Measurements from ENCODE around the gene TGFB1.

Gene TGFB1

DNA sequence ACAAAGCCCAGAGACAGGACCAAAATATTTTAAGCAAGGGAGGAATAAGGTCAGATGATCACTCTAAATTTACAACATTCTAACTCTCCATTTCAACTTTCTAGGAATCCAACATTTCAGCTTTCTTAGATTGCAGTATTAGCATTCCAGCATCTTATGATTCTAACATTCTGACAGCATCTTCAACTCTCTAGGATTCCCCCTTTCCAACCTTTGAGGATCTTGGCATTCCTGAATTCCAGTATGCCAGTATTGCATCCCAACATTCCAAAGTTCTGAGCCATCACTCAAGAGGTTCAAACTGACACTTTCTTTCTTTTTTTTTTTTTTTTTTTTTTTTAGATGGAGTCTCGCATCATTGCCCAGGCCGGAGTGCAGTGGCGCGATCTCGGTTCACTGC is 13.8 kb downstream of the TGFB1 start:
- DNase-seq: no peak

DNA sequence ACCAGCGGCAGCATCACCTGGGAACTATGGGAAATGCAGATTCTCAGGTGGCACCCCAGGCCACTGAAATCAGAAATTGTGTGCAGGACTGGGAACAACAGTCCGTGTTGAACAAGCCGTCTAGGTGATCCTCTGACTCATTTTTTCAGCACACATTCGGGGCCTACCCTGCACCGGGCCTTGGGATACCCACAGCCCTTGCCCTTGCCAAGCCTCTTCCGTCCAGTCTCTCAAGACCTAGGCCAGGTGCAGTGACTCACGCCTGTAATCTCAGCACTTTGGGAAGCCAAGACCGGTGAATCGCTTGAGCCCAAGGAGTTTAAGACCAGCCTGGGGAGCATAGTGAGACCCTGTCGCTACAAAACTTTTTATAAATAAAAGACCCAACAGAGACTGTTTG is 18.3 kb downstream of the TGFB1 start:
- DNase-seq: no peak

DNA sequence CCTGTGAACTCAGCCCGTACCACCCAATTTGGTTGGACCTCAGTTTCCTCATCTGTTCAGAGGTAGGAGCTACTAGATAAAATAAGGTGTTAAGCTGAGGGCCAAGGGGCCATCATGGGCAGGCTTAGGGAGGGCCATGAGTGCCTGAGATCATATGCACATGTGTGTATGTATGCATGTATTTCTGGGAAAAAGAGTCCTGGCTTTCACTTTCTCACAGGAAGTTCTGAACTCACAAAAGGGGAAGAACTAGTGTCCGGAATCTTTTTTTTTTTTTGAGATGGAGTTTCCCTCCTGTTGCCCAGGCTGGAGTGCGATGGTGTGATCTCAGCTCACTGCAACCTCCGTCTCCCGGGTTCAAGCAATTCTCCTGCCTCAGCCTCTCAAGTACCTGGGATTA is 18.9 kb downstream of the TGFB1 start:
- DNase-seq: no peak

DNA sequence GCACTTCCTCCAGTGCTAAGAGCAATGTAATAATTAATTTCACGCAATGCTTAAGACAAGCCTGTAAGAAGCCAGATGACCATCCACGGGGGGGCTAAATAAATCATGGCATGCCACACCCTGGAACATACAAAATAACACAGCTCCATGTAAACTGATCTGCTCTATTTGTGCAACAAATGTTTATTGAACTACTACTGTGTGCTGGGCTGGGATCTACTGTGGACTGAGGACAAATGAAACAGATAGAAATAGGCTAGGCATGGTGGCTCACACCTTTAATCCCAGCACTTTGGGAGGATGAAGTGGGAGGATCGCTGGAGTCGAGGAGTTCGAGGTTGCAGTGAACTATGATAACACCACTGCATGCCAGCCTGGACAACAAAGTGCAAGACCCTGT is 21.3 kb downstream of the TGFB1 start:
- no peak for DNase-seq

DNA sequence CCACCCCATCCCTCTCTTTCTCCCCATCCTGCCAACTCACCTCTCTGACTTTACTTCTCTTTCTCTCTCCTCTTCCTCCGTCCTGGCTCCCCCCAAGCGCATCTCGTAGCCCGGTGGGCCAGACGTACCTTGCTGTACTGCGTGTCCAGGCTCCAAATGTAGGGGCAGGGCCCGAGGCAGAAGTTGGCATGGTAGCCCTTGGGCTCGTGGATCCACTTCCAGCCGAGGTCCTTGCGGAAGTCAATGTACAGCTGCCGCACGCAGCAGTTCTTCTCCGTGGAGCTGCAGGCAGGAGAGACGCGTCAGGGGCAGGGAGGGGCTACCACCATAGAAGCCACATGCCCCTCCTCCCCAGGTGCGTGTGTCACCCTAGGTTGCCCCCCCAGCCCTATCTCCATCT is 21.7 kb downstream of the TGFB1 start:
- no peak for DNase-seq

DNA sequence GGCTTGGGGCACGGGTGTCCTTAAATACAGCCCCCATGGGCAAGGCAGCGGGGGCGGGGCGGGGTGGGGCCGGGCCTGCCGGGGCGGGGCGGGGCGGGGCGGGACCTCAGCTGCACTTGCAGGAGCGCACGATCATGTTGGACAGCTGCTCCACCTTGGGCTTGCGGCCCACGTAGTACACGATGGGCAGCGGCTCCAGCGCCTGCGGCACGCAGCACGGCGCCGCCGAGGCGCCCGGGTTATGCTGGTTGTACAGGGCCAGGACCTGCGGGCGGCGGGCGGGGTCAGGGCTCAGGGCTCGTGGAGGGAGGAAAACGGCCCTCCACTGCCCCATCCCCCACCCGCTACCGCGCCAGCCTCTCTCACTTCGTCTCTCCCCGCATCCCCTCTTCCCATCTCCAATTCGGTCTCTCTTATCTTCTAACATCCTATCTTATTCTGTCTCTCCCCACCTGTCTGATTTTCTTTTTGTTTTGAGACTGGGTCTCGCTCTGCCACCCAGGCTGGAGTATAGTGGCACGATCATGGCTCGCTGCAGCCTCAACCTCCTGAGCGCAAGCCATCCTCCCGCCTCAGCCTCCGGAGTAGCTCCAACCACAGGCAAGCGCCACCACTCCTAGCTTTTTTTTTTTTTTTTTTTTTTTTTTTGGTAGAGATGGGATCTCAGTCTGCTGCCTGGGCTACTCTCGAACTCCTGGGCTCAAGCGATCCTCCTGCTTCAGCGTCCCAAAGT is 22.6 kb downstream of the TGFB1 start:
- peak; percentile 17 for DNase-seq

DNA sequence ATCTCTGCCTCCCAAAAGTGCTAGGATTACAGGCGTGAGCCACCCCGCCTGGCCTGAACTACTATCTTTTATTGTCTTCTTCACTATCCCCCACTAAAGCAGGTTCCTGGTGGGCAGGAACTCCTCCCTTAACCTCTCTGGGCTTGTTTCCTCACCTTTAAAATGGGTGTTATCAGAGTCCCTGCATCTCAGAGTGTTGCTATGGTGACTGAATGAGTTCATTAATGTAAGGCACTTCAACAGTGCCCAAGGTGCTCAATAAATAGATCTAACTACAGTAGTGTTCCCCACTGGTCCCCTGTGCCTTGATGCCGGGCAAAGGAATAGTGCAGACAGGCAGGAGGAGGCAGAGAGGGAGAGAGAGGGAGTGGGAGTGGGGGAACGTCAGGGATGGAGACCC is 23.2 kb downstream of the TGFB1 start:
- DNase-seq: no peak

DNA sequence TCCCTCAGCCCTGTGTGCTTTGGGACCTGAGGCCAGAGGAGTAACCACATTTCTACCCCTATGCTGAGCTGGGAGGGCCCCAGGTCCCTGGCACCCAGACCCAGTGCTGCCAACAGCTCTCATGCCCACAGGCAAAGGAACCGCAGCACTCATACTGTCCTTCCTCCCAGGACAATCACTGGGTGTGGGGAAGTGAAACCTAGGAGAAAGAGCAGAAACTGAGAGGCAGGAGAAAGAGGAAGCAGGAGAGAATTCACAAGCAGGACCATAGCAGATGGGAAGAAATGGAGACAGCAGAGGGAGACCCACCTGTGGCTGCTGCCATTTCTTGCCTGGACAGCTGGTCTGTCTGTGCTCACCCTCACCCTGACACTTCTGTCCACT is 24.9 kb downstream of the TGFB1 start:
- DNase-seq: no peak

DNA sequence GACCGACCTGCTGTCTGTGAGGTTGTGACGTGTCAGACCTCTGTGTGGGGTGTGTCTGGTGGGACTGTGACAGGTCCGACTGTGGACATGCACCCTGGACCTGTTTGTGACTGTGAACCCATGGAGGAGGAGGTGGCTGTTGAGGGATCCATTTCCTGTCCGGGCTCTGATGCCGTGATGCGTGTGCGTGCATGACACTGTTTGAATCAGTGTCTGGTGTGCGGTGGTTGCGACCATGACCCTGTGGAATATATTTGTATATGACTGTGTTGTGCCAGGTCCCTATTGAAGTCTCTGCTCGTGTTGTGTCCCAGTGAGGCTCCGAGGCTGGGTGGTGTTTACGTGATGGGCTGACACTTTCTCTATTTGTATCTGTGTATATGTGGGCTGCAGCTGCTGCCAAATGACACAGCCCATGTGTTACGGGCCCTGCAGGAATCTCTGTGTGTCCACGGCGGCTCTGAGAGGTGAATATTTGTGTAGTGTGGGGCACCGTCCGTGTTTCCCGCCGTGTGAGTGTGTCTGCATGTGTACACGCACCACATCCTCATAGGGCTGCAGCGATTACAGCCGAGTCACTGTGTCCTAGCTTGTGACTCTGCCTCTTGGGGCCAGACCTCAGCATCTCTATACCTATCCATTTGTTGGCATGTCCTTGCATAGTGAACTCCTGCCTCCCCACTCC is 25.4 kb downstream of the TGFB1 start:
- DNase-seq: no peak

DNA sequence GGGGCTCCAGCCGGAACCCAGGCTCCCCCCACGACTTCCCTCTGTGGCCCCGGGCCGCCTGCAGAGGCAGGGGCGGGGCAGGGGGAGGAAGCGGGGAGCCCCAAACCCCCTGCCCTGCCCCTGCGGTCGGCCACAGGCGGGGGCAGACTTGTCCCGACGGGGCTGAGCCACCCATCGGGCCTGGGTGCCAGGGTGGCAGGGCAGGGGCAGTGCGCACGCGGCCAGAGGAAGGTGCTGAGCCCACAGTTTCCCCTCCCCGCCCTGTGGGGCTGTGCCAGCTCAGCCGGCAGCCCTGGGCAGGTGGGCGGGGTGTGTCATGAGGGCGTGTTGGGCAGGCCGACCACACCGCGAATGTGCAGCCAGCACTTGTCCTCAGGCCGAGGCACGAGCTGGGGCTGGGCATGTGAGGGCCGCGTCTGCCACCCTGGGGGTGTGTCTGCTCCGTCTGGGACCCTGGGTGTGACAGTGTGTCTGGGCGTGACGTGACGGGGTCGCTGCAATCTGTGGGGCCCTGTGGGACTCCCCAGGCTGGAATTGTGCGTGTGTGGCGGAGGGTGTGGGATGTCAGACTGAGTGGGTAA is 26.1 kb downstream of the TGFB1 start:
- peak; percentile 34 for DNase-seq

DNA sequence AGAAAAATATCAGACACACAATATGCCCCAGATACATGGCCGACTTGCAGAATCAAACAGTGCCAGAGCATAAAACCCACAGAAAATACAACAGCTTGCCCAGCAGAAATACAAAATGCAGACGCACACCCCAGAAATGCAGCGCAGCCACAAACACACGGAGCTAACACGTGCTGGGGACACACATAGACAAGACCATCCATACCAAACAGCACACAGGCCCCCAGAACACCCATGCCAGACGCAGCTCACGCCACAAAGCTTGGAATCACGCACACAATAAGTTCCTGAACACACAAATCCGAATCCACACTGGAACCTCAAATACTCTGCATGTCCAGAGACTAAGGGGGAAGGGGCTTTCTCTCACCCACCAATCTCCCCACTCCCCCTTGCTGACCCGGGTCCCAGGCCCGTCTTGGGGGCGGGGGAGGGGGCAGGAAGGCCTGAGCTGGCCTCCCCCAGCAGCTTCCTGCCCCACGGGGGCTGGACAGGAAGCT is 26.6 kb downstream of the TGFB1 start:
- DNase-seq: no peak

DNA sequence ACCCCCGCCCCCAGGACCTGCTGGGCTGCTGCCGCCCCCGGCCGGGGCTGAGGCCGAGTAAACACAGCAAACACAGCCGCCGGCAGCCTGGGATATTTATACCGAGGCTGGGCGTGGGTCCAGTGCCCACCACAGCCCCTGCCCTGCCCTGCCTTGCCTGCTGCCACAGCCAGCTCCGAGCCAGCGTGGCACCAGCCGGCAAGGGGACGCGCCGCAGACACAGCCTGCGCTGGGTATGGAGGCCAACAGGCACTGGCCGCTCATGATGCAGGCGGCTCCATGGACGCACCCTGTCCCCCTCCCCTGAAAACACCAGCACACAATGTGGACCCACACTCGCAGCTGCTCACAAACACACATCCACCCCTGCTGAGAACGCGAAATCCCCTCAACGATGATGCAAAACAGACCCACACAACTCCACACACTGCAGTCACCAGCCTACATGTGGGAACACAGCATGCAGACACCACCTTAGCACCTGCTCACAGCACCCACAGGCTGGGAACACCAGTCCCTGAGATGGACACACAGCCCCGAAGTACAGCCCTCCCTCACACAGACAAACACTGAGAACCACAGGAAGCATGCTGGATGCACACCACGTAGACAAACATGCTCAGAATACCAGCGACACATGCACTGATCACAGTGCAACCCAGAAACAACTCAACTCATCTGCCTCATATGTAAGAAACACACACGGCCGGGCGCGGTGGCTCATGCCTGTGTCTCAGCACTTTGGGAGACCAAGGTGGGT is 27.6 kb downstream of the TGFB1 start:
- peak; percentile 71 for DNase-seq

DNA sequence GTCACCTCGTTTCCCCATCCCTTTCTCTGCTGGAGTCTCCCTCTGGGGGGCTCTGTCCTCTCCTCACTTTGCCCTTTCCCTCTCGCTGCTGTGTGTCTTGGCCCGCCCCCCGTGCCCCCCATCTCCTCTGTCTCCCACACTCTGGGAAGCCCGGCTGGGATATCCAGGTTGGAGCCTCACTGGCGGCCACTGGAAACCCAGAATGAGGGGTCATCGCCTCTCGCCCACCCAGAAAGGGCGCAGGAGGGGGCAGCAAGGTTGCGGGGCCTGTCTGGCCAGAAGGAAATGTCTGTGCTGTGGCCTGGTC is 28.1 kb downstream of the TGFB1 start:
- no peak for DNase-seq

DNA sequence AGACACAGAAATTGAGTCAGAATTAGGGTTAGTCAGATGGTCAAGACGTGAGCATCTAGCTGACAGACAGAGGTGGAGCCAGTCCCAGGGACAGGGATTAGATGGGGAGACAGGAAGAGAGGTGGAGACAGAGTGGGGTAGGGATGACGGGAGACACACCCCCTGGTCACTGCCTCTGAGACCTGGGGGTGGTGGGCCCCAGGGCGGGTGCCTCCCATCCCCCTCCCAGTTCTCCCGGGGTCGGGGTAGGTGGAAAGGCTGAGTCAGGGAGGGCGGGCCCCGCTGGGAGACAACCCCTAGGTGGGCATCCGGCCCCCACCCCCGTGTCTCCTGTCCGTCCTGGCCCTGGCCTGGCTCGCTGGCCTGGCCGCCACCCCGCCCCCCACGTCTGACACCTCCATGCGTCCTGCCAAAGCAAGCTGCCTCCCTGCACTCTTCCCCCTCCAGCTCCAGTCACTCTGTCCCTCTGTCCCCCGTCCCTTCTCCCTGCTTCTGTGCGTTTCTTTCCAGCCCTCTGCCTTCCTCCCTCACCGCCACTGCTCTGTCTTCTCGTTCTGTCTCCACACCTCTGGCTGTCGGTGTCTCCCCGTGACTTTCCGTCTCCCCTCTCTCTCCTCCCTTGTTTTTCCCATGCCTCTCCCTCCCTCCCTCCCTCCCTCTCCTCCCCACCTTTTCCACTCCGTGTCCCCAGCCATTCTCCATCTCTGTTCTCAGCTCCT is 28.6 kb downstream of the TGFB1 start:
- peak; percentile 36 for DNase-seq

DNA sequence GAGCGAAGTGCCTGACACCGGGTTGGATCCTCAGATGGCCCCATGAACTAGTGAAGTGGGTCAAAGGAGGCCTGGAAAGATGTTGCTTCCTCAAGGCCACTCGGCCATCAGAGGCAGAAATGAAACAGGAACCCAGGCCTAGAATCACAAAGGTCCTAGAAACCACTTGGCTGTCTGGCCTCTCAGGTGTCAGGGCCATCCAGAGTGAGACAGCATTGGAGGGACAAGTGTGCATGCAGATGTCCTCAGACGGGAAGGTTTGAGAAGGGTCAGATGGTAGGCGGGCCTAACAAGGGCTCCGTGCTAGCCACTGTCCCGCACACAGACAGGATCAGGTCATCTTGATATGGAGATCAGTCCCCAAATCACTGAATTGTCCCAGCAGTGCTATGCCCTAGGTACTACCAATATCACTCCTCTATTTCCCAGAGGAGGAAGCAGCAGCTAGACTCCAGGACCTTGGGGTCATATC is 29.5 kb downstream of the TGFB1 start:
- no peak for DNase-seq

DNA sequence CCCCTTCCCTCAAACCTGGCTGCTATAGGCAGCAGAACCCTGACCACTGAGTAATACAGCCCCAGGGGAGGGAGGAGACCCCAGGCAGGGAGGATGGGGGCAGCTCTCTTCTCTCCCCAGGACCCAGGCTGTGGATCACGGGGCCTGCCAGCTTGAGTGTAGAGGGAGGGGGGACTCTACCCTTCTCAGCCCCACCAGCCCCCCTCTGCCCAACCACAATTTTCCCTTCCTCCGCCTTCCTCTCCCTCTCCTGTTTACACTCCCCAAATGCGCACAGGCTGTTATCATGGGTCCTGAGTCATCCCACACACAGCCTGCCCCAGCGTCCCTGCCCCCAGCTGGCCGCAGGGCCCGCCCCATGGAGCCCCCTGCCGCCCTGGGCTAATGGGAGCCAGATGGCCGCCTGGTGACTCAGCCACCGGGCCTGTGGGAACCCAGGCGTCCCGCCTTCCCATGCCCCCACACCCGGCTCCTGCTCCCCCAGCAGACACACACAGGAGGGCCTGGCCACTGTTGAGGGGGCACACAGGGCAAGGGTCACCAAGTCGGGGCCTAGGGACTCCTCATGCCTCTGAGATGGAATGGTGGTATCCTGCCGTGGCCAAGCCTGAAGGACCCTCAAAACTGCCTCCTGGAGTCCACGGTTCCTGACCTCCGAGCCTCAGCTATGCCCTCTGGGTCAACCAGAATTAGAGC is 30.1 kb downstream of the TGFB1 start:
- DNase-seq: no peak

DNA sequence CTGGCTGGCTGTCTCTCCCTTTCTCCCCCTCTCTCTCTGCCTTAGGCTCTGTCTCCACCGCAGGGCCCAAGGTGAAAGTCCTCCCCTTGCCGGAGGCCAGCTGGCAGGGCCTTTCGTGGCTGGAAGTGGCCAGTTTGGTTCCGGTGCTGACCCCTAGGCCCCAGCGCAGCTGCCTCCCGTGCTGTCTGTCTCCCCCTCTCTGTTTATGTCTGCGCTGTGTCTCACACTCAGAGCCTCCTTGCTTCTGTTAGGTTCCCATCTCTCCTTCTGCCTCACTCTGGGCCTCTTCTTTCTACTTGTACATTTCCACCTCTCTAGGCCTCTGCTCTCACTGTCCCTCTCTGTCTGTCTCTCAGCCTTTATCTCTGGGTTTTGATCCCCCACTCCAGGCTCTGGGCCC is 30.7 kb downstream of the TGFB1 start:
- no peak for DNase-seq

DNA sequence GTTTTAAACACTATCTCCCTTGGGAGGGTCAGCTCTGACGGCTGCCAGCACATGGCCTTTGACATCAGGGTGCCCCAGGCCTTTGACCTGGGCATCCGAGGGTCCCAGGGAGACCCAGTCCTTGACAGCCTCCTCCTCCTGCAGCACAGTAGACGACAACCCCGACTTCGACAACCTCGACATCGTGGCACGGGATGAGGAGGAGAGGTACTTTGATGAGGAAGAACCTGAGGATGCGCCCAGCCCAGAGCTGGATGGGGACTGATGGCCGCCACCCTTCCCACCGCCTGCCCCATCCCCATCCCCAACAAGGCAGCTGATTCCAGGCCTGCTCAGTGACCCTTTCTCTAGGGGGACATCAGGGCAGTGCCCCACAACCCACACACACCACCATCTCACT is 31.3 kb downstream of the TGFB1 start:
- DNase-seq: no peak

DNA sequence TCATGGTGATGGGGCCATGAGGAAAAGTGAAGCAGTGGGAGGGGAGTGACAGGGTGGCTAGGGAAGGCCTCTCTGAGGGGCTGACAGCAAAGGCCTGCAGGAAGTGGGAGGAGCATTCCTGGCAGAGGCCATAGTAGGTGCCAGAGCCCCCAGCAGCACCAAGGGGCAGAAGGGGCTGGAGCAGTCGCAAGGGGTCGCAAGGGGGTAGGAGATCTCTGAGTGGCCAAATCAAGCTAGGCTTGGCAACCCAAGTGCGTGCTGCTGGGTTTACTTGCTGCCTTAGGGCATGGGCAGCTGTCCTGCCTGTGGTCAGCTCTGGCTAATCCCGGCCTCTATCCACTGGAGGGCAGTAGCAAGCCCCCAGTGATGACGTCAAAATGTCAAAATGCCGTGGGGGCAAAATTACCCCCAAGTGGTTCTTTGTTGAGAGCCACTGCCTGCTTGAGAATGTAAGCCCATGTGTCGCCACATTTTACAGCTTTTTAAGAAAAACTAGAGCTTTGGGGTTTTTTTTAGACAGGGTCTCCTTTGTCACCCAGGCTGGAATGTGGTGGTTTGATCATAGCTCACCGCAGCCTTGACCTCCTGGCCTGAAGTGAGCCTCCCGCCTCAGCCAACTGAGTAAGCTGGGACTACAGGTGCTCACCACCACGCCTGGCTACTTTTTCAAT is 32.0 kb downstream of the TGFB1 start:
- DNase-seq: peak; percentile 54

DNA sequence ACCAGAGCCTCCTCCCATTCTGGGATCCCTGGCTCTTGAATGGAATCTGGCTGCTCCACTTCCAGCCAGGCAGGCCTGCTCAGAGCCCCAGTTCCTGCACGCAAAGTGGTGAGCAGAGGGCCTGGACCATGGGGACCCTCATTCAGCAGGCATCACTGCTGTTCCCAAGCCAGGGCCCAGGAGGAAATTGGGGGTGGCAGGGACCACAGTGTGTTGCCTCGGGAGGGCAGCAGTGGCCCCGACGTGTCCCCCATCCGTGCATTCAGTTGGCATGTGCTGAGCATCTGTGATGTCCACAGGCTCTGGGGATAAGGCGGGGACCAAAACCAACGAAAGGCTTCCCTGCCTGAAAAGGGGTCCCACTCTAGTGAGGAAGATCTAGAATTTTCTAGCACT is 32.5 kb downstream of the TGFB1 start:
- DNase-seq: no peak

DNA sequence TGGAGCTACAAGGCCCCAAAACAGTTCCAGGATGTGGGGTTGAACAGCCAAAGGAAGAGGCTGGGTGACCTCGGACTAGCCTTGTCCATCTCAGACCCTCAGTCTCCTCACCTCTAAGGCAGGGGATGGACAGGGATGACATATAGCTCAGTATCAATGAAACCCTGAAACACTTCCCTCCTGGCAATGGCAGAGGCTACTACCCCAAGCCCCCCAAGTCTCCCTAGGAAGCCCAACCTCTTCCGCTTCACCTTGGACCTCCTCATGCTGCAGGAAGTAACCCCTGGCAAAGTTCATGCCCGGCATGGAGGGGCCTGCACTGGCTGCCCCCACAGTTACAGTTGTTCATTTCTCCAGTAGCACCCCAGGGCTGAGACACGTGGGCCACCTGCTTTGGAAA is 33.2 kb downstream of the TGFB1 start:
- DNase-seq: no peak

DNA sequence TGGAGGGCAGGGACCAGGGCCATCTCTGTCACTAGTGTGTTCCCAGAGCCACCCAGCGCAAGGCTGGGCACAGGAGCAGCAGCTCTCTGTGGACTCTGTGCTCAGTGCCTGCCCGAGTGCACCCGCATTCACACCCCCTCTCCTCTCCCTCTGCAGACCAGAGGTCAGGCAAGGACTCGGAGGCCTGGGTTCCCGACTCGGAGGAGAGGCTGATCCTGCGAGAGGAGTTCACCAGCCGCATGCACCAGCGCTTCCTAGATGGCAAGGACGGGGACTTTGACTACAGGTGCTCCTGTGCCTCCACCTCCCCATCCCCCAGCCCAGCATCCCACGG is 33.6 kb downstream of the TGFB1 start:
- no peak for DNase-seq
